Measurements from ENCODE around the gene POC5.

Gene POC5

DNA sequence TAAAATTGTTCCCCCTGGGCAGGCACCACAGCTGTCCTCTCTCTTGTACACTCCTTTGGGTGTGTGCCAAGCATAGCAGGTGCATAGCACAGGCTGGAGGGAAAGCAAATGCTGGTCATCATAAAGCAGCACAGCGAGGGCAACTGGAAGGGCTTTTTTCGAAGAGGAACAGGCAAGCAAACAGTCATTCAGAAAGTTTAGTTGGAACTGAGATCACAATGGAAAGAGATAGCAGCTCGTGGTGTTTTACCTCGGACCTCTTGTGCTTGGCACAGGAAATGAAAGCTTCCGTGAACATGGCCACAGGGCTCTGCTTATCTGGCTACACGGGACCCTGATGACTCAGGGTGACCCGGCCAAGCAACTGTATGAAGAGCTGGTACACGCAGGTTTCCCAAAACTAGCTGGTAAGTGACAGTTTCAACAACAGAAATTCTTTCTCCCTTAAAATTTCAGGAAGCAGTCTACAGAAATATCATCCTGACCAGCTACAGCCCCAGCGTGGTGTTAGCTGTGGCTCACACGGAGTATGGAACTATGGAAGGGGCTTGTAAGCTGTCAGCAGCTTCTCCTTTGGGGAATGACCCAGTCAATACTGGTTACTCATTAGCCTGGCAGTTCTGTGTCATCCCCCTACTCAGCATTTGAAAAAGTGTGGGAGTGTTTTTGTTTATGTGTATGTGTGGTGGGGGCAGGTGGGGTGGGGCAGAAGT, 48.1 kb downstream of the POC5 start:
- no peak overlapping the region for H3K4me3 ChIP-seq (ENCODE audit: low read length)
- no peak for DNase-seq (ENCODE audit: low read depth)
- TF ChIP-seq, protein P1, sequence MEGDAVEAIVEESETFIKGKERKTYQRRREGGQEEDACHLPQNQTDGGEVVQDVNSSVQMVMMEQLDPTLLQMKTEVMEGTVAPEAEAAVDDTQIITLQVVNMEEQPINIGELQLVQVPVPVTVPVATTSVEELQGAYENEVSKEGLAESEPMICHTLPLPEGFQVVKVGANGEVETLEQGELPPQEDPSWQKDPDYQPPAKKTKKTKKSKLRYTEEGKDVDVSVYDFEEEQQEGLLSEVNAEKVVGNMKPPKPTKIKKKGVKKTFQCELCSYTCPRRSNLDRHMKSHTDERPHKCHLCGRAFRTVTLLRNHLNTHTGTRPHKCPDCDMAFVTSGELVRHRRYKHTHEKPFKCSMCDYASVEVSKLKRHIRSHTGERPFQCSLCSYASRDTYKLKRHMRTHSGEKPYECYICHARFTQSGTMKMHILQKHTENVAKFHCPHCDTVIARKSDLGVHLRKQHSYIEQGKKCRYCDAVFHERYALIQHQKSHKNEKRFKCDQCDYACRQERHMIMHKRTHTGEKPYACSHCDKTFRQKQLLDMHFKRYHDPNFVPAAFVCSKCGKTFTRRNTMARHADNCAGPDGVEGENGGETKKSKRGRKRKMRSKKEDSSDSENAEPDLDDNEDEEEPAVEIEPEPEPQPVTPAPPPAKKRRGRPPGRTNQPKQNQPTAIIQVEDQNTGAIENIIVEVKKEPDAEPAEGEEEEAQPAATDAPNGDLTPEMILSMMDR (conservative IDR thresholded peaks at IDR 0.05; ENCODE audit: low read depth, low read length) = no peak

DNA sequence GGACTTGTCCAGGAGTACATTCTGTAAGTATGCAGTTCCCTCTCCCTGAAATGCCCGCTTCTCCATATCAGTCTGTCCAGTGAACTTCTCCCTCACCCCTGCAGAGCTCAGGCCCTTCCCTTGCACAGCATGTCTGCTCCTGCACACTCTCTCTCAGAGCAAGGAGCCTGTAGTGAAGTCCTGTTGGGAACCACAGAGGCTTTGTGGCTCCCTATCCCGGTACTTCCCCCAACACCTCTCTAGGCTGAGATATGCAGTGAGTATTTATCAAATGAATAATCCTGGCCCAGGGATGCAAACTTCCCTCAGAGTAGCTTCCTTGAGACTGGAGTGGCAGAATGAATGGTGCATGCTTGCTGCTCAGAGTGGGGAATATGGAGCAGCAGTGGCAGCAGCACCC, 48.8 kb downstream of the POC5 start:
- H3K4me3 ChIP-seq (ENCODE audit: low read length) = no peak overlapping the region
- TF ChIP-seq, protein P1 (conservative IDR thresholded peaks at IDR 0.05; ENCODE audit: low read depth, low read length) = no peak
- DNase-seq (ENCODE audit: low read depth) = no peak

DNA sequence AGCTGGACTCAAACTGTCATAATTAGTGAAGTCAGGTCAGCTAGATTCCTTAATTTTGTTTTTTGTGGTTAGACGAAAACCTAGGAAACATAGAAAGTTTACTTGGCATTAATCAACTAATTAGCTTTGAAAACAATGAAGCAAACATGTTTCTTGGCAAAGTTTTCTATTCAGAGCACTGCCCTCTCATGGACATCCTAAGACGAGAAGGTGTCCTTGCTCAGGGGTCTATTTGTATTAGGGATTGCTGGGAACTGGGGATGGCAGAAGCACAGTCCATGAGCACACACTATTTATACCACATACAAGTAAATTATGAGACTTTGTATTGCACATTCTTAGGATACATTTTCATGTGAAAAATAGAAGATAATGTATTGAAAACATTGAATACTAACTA, 49.7 kb downstream of the POC5 start:
- DNase-seq (ENCODE audit: low read depth) = no peak
- no peak overlapping the region for H3K4me3 ChIP-seq (ENCODE audit: low read length)
- TF ChIP-seq, protein P1 (conservative IDR thresholded peaks at IDR 0.05; ENCODE audit: low read depth, low read length) = peak; percentile 2

DNA sequence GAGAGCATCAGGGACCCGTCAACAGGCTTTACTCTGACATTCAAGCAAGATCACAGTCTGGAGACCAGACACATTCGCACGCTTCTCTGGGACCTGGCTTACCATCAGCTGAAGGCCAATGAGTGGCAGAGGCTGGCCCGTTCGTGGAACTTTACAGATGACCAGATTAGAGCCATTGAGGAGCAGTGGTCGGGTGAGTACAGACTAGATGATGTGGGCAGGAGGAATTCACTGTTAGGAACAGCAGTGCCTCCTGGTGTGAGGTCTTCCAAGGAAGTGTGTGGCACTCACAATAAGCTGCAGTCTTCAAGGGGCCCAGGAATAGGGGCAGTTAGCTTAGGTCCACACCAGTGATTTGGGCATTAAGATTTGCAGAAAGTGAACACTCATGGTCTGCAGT, 50.4 kb downstream of the POC5 start:
- no peak overlapping the region for H3K4me3 ChIP-seq (ENCODE audit: low read length)
- DNase-seq (ENCODE audit: low read depth) = no peak
- TF ChIP-seq, protein P1 (conservative IDR thresholded peaks at IDR 0.05; ENCODE audit: low read depth, low read length) = peak; percentile 16

DNA sequence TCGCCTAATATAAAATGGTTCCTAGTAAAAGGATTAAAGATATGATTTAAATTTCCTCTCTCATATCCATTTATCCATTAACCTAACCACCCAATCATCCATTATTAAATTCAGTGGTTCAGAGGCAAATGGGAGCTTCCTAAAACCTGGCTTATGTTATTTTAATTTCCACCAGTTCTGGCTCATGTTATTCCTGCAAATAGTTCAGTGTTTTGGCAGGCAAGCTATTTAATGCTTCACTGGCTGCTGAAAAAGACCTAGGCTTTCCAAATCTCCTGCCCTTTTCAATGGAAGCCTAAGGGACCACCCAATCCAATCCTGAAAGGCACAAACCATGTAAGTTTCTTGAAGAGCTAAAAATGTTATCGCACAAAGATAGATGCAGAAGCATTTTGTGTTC, 52.3 kb downstream of the POC5 start:
- H3K4me3 ChIP-seq (ENCODE audit: low read length) = no peak overlapping the region
- TF ChIP-seq, protein P1 (conservative IDR thresholded peaks at IDR 0.05; ENCODE audit: low read depth, low read length) = no peak
- DNase-seq (ENCODE audit: low read depth) = no peak

DNA sequence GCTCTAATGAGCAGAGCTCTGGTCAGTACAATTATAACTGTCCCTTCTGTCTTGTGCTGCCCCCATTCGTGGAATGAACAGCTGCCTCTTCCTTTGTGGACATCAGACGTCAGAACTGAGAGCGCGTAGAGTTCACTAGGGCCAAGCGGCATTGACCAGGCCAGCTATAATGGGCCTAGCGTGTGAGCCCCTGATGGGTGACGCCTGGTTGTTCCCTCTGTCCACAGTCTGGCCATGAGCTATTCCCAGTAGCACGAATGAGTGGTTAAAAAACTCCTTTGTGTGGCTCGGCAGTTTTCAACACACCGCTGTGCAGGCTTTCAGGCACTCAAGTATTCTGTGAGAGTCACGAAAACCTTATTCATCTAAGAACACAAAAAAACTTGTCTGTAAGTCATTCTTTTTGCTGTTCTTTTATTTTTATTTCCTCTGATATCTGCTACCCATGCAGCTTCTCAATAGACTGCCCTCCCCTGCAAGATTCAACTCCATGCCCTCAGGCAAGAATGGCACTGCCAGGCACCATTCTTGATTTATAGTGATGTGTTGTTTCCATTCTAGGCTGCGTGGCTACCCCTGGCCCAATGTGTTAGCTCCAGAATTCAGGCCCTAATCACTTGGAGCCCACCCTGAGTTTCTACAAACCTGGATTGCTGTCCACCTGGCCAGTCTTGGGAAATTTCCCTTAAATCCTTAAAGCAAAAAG, 53.5 kb downstream of the POC5 start:
- no peak overlapping the region for H3K4me3 ChIP-seq (ENCODE audit: low read length)
- DNase-seq (ENCODE audit: low read depth) = no peak
- TF ChIP-seq, protein P1 (conservative IDR thresholded peaks at IDR 0.05; ENCODE audit: low read depth, low read length) = no peak

DNA sequence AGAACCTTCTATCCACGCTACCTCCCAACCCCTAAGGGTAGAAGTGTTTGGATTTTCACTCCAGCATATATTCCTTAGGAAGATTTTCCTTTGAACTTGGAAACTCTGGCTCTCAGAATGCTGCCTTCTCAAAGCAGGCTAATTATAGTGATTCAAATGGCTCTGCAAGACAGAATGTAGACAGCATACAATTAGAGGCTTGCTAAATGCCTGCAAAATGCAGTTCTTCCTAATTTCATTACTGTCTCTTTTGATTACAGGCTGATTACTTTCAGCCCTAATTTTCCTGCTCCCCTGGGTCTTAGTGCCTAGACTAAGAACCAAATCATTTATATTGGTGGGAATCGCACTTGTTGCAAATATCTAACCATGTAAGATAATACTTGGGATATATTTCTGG, 55.2 kb downstream of the POC5 start:
- TF ChIP-seq, protein P1 (conservative IDR thresholded peaks at IDR 0.05; ENCODE audit: low read depth, low read length) = no peak
- no peak overlapping the region for H3K4me3 ChIP-seq (ENCODE audit: low read length)
- no peak for DNase-seq (ENCODE audit: low read depth)
